AG09319 (cell line): ENCODE data around the gene HDAC7.

Experiments used
- DNase-seq: peaks from one replicate; pipeline ENCODE4 v3.0.0-alpha.2; 2010; ENCODE audit warnings: low read depth; ENCODE audit errors: extremely low read depth
- TF ChIP-seq, protein P1 (sequence below): IDR thresholded peaks from 2 replicates; pipeline ENCODE4 v1.5.1; 2011; ENCODE audit warnings: low read depth, mild to moderate bottlenecking, inconsistent platforms, low read length, moderate library complexity

HDAC7 gene

DNA sequence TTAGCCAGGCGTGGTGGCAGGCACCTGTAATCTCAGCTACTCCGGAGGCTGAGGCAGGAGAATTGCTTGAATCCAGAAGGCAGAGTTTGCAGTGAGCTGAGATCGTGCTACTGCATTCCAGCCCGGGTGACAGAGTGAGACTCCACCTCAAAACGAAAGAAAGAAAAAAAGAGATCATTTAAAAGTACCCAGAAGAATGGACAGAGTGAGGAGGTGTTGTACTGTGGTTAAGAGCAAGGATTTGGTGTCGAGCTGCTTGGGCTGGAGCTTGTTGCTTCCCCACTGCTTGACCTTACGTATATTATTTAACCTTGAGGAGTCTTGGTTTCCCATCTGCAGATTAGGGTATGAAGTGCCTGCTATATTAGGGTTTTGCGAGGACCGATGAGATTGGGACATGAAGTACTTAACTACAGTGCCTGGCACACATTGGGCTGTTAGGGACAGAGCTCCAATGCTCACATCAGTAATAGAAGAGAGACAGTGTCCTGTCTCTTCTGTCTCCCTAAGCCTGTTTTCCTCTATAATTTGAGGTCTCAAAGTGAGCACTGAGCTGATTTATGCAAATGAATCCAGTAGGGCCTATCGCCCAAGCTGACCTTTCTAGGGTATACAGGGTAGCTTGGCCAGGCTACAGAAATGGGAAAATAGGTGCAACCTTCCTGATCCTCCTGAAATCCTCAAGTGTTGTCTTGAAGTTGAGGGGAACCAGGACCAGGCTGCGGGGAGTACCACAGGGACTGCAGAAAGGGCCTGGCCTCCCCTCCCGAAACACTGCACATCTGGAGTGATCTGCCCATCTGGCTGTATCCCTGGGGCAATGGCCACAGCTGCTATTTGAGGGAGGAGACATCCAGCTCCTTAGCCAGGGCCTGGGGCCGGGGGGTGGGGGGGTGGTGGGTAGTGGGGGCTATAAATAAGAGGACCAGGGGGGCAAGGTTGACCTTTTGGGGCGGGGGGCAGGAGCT, 8.6 kb upstream of the HDAC7 start:
- TF ChIP-seq, protein P1, sequence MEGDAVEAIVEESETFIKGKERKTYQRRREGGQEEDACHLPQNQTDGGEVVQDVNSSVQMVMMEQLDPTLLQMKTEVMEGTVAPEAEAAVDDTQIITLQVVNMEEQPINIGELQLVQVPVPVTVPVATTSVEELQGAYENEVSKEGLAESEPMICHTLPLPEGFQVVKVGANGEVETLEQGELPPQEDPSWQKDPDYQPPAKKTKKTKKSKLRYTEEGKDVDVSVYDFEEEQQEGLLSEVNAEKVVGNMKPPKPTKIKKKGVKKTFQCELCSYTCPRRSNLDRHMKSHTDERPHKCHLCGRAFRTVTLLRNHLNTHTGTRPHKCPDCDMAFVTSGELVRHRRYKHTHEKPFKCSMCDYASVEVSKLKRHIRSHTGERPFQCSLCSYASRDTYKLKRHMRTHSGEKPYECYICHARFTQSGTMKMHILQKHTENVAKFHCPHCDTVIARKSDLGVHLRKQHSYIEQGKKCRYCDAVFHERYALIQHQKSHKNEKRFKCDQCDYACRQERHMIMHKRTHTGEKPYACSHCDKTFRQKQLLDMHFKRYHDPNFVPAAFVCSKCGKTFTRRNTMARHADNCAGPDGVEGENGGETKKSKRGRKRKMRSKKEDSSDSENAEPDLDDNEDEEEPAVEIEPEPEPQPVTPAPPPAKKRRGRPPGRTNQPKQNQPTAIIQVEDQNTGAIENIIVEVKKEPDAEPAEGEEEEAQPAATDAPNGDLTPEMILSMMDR: no peak
- DNase-seq: no peak

DNA sequence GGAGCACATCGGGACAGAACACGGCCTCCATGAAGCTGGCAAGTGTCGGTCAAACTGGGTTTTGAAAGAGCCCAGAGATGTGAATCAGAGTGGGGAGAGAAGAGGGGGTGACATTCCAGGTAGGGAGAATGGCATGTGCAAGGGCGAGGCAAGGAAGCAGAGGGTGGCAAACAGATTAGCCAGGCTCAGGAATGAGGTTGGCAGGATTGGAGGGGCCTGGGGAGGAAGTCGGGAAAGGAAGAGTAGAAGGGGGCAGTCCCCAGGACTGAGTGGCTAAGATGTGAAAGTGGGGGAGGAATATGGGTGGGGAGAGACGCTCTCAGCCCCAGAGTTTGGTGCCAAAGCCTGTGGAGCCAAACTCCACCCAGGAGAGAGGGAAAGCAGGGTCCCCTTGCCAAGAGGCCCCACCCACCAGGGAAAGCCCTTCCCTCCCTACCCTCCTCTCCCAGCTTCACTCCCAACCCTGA, 5.5 kb upstream of the HDAC7 start:
- TF ChIP-seq, protein P1: no peak
- no peak for DNase-seq

DNA sequence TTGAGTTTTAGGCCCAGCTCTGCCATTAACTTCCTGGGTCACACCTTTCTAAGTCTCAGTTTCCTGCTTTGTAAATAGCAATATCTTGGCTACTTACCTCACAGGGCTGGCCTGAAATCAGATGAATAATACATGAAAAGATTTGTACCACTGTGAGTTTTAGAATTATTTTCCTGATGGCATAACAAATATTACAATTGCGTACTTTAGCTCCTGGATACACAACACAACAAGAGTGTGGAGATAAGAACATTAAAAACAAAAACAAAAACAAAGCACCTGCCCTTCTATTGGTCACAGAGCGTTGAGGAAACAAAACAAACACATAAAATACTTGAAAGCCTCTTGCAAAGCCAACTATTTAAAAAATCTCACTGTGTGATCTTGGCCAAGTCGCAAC, 4.9 kb upstream of the HDAC7 start:
- DNase-seq: no peak
- TF ChIP-seq, protein P1: no peak

DNA sequence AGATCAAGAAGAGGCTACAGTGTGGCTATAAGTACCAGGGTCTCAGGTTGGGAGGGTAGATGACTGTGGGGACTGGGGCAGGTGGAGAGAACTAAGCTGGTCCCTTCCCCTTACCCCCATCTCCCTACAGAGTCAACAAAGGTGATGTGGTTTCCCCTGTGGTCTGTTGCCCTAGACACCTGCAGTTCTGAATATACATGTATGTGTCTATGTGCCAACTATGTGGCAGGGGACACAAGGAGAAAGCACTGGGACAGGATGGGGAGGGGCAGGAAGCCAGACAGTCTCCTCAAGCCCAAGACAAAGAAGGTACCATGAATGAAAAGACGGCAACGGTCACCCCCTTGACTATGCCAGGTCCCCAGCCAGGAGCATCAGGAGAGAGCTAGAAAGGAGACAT, 4.5 kb upstream of the HDAC7 start:
- TF ChIP-seq, protein P1: no peak
- DNase-seq: no peak

DNA sequence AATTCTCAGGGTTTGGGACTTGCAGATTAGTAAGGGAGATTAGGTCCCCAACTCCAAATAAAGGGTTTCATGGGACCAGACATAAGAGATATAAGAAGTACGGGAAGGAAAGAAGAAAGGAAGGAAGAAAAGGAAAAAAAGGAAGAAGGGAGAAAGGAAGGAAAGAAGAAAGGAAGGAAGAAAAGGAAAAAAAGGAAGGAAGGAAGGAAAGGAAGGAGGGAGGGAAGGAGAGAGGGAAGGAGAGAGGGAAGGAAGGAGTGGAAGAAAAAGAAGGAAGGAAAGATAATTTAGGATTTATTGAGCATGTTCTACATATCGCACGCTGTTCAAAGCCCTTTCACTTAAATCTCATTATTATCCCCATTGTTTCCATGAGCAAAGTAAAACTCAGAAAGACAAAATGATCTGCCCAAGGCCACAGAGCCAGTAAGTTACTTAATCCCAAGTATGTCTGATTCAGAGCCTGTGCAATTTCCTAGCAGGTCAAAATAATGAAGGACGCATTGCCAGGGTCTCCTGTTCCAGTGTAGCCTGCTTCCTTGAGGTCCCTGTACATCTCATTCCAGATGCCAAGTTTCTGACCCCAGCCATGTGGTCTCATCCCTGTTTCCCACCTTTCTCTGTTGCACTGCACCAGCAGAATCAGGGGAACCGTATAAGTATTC, 3.9 kb upstream of the HDAC7 start:
- no peak for DNase-seq
- TF ChIP-seq, protein P1: no peak

DNA sequence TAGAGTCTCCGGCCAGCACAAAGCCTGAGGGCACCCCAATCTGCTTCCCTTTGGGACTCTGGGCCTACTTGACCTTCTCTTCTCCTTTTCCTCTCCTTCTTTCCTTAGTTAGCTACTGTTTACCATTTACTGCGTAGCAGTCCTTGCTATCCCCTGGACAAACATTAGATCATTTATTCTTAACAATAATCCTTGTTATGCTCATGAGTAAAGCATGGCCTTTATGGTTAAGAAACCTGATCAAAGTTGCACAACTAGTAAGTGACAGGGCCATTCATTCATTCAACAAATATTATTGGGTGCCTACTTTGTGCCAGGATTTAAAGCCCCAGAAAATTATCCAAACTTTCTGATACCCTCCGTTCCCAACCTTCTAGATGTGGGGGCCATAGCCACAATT, 3.2 kb upstream of the HDAC7 start:
- DNase-seq: no peak
- TF ChIP-seq, protein P1: no peak

DNA sequence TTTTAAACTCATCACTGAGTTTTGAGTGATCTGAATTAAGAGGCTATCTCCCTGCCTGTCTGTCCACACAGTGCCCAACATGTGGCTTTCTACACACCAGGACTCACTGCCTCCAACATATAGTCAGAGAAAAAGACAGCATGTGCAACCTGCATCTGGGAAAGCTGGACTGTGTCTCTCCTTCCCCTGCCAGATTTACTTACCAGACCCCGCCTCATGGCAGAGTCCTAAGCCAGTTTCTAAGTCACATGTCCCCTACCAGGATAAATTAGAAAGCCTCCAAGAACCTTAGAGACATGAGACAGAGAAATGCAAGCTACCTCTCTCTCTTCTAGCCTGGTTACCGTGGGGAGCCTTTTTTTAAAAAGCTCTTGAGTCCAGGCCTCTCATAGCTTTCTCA, 2.7 kb upstream of the HDAC7 start:
- TF ChIP-seq, protein P1: no peak
- no peak for DNase-seq
